ENCODE results near the gene CCDC57. TPM values are rescaled to one million over a fixed set of nuclear protein-coding genes. Genes with fewer than 3 reads are reported as not detected.

CCDC57 gene
- total and polyA plus RNA-seq, 9 of the 15 experiments (the other 6 are each of a cell fraction or from before 2014, with no cell fraction given): 0.83 to 36.2 (median 13.6) TPM

- no peak for TF ChIP-seq TFE3 (CRISPR knock-in tag; IDR thresholded peaks at IDR 0.05)
- no peak for TF ChIP-seq HDAC1 (IDR thresholded peaks at IDR 0.05)
- no peak for TF ChIP-seq DNMT1 (IDR thresholded peaks at IDR 0.05)
- no peak for TF ChIP-seq PCBP2 (IDR thresholded peaks at IDR 0.05; ENCODE audit: low read depth, low read length, poor library complexity, severe bottlenecking)
- no peak for TF ChIP-seq POLR2AphosphoS2 (IDR thresholded peaks at IDR 0.05; ENCODE audit: low read length)
- TF ChIP-seq ARNT (IDR thresholded peaks at IDR 0.05): no peak
- peak; percentile 13; the same call in 1 of the 2 replicates for TF ChIP-seq USF2 (CRISPR knock-in tag; IDR thresholded peaks at IDR 0.05)
- peak; percentile 99 for TF ChIP-seq TBP (optimal IDR thresholded peaks at IDR 0.05; ENCODE audit: low read depth, low read length)
- TF ChIP-seq SLC30A9 (CRISPR knock-in tag; IDR thresholded peaks at IDR 0.05): no peak
- peak; percentile 67; the same call in 1 of the 2 replicates for TF ChIP-seq RREB1 (CRISPR knock-in tag; IDR thresholded peaks at IDR 0.05)
- TF ChIP-seq SMARCE1 (IDR thresholded peaks at IDR 0.05): no peak
- TF ChIP-seq PHB2 (IDR thresholded peaks at IDR 0.05; ENCODE audit: low read depth): no peak
- no peak for TF ChIP-seq SMARCA5 (IDR thresholded peaks at IDR 0.05)
- TF ChIP-seq TEAD1 (CRISPR knock-in tag; IDR thresholded peaks at IDR 0.05): peak in 1 of 2 experiments; percentile 52; a peak in 1 of 4 replicates
- TF ChIP-seq PHF21A (IDR thresholded peaks at IDR 0.05; ENCODE audit: borderline replicate concordance, low read depth): no peak
- TF ChIP-seq TGIF2 (CRISPR knock-in tag; IDR thresholded peaks at IDR 0.05): 0 out of 2 replicates have a peak, but pooled peaks have one; percentile 86
- TF ChIP-seq ILF3 (IDR thresholded peaks at IDR 0.05; ENCODE audit: borderline replicate concordance): peak; percentile 26; the same call in 1 of the 2 replicates
- TF ChIP-seq NEUROD1 (IDR thresholded peaks at IDR 0.05; ENCODE audit: borderline replicate concordance, low read depth, low read length, partially characterized antibody): peak; percentile 91
- TF ChIP-seq MEF2D (tag; conservative IDR thresholded peaks at IDR 0.05; ENCODE audit: low read depth): no peak
- TF ChIP-seq HDAC8 (tag; IDR thresholded peaks at IDR 0.05): no peak
- 0 out of 2 replicates have a peak, but pooled peaks have one; percentile 5 for TF ChIP-seq BHLHE40 (IDR thresholded peaks at IDR 0.05; ENCODE audit: low read length)
Measured at GRCh38 chr17:82098169-82098938, 114.3 kb downstream of the CCDC57 start, which contains the start of gene FASN (continued).
